ENCODE results near the gene HES1.
"Not testable (repeated sequence)": the region's sequence is repeated elsewhere in the genome, so short reads cannot be mapped to it uniquely, and the experiment has no call there.

Gene HES1

DNA sequence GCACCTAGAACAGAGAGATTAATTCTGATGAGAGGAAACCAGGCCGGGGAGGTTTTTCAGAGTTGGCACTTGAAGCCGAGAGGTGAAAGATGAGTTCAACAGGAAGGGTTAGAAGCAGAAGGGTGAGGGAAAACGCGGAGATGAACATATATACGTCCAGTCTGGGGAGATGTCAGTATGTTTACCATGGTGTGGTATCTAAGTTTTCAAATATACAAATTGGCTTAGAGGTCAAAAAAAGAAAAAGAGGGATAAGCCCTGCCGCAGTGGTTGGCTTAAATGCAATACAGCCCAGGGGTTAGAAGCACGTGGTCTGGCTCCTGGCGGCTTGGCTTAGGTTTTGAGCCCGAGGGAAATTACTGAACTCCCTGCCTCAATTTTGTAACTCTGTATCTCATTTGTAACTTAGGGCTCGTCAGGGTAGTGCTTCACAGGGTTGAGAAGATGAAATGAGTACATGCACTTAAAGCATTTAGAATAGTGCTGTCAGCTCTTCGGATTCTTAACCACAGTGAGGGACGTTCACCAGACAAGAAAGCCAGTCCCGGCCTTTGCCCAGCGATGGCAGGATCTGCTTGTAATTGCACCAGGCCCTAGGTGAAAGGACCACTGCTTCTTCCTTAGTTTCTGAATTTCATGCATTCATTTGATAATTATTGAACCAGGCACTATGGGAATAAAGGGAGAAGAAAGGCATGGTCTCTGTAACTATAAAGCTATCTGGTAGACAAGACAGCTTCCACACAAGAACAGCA is 6.4 kb downstream of the HES1 start:
- no peak for DNase-seq

DNA sequence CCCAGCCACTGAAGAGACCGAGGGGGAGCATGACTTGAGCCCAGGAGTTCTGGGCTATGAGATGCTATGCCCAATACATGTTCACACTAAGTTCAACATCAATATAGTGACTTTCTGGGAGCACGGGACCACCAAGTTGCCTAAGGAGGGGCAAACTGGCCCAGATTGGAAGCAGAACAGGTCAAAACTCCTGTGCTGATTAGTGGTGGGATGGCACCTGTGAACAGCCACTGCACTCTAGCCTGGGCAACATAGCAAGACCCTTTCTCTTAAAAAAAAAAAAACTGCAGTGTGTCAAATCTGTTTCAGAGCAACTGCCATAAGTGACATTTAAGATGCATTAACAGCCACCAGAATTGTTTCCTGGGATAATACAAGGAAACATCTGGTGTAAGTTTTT is 9.8 kb downstream of the HES1 start:
- DNase-seq: no peak

- DNase-seq: no peak
Observed at GRCh38 chr3:194147679-194148078, 11.7 kb downstream of the HES1 start.

DNA sequence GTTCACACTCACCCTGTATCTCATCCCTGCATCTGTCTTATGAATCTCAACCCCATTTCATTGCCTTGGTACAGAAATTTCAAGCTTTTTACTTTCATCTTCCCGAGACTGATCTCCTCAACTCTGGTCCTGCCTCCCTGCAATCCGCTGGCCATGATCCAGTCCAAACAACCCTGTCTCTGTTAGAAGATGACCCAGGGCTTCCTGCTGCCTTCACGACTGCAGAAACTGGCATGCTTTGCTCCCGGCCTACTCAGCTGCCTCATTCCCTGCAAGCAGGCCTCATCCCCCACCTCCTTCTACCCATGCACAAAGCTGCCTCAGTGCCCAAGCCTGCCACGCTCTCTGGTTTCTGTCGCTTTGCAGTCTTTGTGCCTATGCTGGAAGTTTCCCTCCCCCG is 12.4 kb downstream of the HES1 start:
- DNase-seq: no peak

DNA sequence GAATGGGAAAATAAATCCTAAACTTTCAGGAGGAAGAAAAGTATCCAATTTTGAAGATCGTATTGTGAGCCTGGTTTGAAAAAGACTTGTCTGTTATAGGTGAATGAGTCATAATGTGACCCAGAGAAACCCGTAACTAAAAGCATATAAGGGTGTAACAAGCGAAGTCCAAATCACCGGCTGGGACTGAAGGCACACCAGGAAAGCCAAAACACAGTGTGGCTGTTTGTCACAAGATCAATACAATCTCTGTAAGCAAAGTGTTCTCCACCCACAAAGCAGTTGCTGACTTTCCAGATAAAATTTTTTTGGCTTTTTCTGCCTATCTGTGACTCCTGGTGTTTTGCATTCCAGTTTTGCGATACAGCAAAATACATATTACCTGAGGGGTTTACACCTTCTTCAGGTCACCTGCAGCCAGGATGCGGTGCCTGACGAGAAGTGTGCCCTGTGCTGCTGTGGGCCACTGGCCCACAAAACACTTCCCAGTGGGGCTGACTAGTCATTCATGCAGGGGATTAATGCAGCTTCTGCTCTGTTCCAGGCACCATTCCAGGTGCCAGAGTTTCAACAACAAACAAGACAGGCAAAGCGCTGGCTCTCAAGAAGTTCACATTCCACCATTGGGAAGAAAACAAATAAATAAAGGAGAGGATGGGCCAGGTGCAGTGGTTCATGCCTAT is 14.4 kb downstream of the HES1 start:
- no peak for DNase-seq

DNA sequence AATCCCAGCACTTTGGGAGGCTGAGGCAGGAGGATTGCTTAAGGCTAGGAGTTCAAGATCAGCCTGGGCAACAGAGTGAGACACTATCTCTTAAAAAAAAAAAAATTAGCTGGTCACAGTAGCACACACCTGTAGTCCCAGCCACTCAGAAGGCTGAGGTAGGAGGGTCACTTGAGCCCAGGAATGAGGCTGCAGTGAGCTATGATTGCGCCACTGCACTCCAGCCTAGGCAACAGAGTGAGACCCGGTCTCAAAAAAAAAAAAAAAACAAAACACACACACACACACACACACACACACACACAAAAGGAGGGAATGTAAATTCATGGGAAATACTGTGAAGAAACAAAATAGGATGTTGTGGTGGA is 15.0 kb downstream of the HES1 start:
- DNase-seq: not testable (repeated sequence)

DNA sequence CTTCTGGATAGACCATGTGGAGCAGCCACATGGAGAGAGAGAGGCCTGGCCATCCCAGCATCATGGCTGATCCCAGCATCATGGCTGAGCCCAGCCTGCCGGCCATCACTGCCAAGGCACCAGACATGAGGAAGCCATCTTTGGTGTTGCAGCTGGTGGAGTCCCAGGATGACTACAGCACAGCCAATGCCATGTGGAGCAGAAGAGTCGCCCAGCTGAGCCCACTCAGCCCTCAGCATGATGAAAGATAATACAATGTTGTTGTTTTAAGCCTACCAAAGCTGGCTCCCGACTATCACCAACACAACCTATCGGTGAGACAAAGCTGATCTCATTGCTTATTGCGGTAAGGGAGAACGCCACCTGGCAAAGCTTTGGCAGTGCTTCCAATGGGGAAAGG is 18.4 kb downstream of the HES1 start:
- no peak for DNase-seq

- DNase-seq: no peak
Observed at GRCh38 chr3:194156095-194156494, 20.1 kb downstream of the HES1 start.

DNA sequence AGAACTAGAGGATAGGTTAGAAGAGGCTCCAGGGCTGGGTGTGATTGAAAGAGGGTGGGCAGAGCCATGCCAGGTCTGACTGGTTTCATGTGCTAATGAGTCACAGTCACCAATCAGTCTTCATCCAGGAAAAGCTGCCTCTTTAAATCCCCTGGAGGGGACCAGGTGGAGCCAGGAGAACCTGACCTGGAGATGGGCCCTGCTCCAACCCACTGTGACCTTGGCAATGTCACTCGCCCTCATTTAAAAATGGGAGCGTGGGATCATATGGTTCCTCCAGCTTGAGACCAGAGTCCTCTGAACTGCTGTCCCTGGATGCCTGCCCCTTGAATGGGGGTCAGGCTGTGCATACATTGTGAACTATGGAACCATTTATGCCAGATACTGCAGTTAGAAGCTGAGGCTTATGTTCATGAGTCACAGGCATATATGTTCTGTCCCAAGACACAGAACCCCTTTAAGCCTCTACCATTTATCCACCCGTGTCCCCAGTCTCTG is 23.0 kb downstream of the HES1 start:
- no peak for DNase-seq

- DNase-seq: no peak
Observed at GRCh38 chr3:194160158-194160557, 24.2 kb downstream of the HES1 start.

- DNase-seq: peak; percentile 20
Observed at GRCh38 chr3:194161131-194162045, 25.4 kb downstream of the HES1 start.

DNA sequence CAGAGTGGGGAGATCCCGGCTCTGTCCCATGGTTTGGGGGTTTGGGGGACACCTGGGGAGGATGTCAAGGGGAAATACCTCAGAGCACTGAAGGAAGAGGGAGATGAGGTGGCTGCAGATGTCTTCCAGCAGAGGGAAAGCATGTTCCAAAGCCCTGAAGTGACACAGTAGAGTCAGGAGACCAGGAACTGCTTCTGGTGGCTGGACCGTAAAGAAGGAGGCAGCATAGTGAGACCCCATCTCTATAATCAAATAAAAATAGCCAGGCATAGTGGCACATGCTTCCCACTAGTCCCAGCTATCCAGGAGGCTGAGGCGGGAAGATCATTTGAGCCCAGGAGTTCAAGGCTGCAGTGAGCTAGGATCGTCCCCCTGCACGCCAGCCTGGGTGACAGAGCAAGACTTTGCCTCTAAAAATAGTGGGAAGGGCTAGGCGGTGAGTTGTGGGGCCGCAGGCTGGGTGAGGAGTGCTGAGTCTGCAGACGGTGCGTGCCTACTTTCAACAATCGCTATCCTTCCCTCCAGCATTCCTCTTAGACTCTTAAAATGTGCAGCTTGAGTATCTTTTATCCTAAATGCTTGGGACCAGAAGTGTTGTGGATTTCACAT is 26.2 kb downstream of the HES1 start:
- DNase-seq: no peak

GRCh38 chr3:194162817-194163584 is 27.1 kb downstream of the HES1 start:
- no peak for DNase-seq

- DNase-seq: no peak
Observed at GRCh38 chr3:194163697-194164096, 27.7 kb downstream of the HES1 start.

- no peak for DNase-seq
Observed at GRCh38 chr3:194164861-194165260, 28.9 kb downstream of the HES1 start.

GRCh38 chr3:194165271-194166018 is 29.5 kb downstream of the HES1 start:
- DNase-seq: no peak

DNA sequence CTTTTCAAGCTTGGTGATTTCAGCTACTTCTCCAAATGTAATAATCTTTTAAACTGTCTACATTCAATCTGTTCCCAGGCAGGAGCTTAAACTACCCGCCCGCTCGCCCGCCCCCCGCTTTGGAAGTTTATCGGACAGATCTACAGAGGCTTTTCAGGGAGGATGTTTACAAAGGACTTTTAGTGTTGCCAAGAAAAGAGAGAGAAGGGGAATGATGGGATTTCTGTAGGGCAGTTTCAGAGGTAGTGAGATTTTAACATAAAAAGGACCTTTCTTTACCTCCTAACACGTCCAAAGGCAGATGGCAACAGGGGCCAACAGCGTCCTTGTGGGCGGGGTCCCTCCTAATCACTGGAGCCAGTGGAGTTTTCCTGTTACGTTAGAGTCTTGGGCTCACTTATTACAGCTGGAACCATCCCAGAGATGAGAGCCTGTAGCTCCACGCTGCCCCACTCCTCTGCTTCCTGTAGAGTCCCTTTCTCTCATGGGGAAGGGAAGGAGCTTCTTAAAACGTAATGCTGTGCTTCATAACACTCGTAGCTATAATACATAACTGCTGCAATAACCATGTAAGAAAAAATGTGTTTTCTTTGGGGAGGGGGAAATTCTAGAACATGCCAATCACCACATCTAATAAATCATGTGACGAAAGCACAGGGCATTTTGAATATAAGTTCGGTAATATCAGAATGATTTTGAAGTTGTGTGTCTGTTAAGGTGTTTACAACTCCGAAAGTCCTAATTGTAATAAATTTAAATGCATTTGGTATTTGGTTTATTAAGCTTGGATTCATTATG is 30.9 kb downstream of the HES1 start:
- no peak for DNase-seq

- no peak for DNase-seq
Observed at GRCh38 chr3:194167480-194168282, 31.7 kb downstream of the HES1 start.

- no peak for DNase-seq
Observed at GRCh38 chr3:194168994-194169393, 33.0 kb downstream of the HES1 start.

- no peak for DNase-seq
Observed at GRCh38 chr3:194169595-194169994, 33.6 kb downstream of the HES1 start.

Measured in NCI-H345 (cell line).